Astrocyte of the spinal cord (primary cell): ENCODE results near the gene SPAG6.
"Not testable (repeated sequence)": the region's sequence is repeated elsewhere in the genome, so short reads cannot be mapped to it uniquely, and the experiment has no call there.

Experiments used
- DNase-seq: peaks from one replicate; pipeline ENCODE4 v3.0.0; 2011; ENCODE audit warnings: low read depth, low spot score
- H3K4me3 ChIP-seq: 2 replicates; pipeline ENCODE4 v1.5.1; 2011; ENCODE audit warnings: low read depth, mild to moderate bottlenecking, low read length, moderate library complexity
- CTCF ChIP-seq: IDR thresholded peaks from 2 replicates; pipeline ENCODE4 v1.5.1; 2012; ENCODE audit warnings: low read depth, mild to moderate bottlenecking, low read length, inconsistent platforms
- in situ Hi-C: cut with HindIII; loops from 2 replicates; pipeline ENCODE4 v1.10.0; 2017; ENCODE audit warnings: low sequenced_read_pairs

SPAG6 gene

GRCh38 chr10:22351131-22351703 is 5.9 kb downstream of the SPAG6 start:
- no peak overlapping the region for H3K4me3 ChIP-seq
- no peak for DNase-seq
- in situ Hi-C loops, result no loop called here
- no peak for TF ChIP-seq CTCF

- DNase-seq, result no peak
- in situ Hi-C loops, result no loop called here
- H3K4me3 ChIP-seq, result no peak overlapping the region
- no peak for TF ChIP-seq CTCF
These were observed 11.1 kb downstream of the SPAG6 start for GRCh38 chr10:22356324-22356873.

GRCh38 chr10:22357770-22358169 is 12.5 kb downstream of the SPAG6 start:
- DNase-seq, in situ Hi-C loops, H3K4me3 ChIP-seq: not testable (repeated sequence)

GRCh38 chr10:22363305-22363704 is 18.0 kb downstream of the SPAG6 start:
- H3K4me3 ChIP-seq, result no peak overlapping the region
- in situ Hi-C loops, result no loop called here
- no peak for DNase-seq
- no peak for TF ChIP-seq CTCF

GRCh38 chr10:22364407-22365140 is 19.3 kb downstream of the SPAG6 start:
- no peak for TF ChIP-seq CTCF
- no peak for DNase-seq
- no peak overlapping the region for H3K4me3 ChIP-seq
- in situ Hi-C loops, result no loop called here

- in situ Hi-C loops, result no loop called here
- H3K4me3 ChIP-seq, result no peak overlapping the region
- no peak for DNase-seq
- no peak for TF ChIP-seq CTCF
These were observed 19.9 kb downstream of the SPAG6 start for GRCh38 chr10:22365233-22365632.
